ENCODE data around the gene ALG14.

Gene ALG14

GRCh38 chr1:94973309-94973922, 99.3 kb downstream of the ALG14 start:
- Histone ChIP-seq H3K9ac (ENCODE audit: low read depth, low read length) (no peak overlapping the region), H3K36me3 (ENCODE audit: control insufficient read depth, insufficient read depth, low read length) (no peaks in the 10 kb centered on the region), H3K9me3 (ENCODE audit: control insufficient read depth, insufficient read depth, low read length) (no peaks in the 10 kb centered on the region), H3K4me3 (ENCODE audit: low read depth, low read length) (no peak overlapping the region), H3K27me3 (ENCODE audit: control insufficient read depth, insufficient read depth, low read length) (no peaks in the 10 kb centered on the region), H3K4me1 (ENCODE audit: control insufficient read depth, insufficient read depth, low read length) (peaks cover 2% of the 10 kb centered on the region)

DNA sequence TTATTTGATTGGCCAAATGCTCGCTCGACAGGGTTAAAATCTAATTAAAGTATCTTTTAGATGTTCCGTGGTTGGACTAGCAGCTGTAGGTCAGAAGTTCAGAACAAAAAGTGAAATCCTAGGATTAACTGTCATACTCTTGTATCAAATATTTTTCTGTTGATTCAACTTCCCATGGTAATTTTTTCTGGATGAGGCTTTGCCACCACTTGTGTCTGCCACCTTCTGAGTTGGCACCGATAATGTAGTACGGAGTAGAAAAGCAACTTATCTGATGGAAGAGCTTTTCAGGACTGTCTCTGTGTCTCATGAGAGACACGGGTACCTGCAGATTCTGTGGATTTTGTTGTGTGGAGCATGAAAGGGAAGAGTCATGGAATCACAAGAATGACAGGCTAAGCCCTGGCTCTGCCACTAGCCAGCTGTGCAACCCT, 101.2 kb downstream of the ALG14 start:
- Histone ChIP-seq H3K4me3 (ENCODE audit: low read depth, low read length) (no peak overlapping the region), H3K36me3 (ENCODE audit: control insufficient read depth, insufficient read depth, low read length) (no peaks in the 10 kb centered on the region), H3K9ac (ENCODE audit: low read depth, low read length) (no peak overlapping the region), H3K27me3 (ENCODE audit: control insufficient read depth, insufficient read depth, low read length) (no peaks in the 10 kb centered on the region), H3K9me3 (ENCODE audit: control insufficient read depth, insufficient read depth, low read length) (no peaks in the 10 kb centered on the region), H3K4me1 (ENCODE audit: control insufficient read depth, insufficient read depth, low read length) (peaks cover 2% of the 10 kb centered on the region)

DNA sequence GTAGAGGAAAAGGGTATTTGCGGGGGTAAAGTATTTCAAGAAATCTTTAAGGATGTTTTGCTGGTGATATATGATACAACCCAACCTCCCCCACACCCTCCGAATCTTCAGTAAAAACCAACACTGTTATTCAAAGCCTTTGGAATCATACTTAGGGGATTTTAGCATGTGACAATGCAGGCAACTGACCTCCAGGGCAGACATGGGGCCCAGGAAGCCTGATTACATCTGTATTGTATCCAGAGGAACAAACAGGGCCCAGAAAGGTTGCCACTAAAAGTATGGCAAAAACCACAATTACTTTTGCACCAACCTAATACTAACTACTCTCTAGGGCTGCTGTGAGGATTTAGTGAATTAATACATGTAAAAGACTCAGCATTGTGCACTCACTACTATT, 102.0 kb downstream of the ALG14 start:
- Histone ChIP-seq H3K4me3 (ENCODE audit: low read depth, low read length) (no peak overlapping the region), H3K9ac (ENCODE audit: low read depth, low read length) (no peak overlapping the region), H3K27me3 (ENCODE audit: control insufficient read depth, insufficient read depth, low read length) (no peaks in the 10 kb centered on the region), H3K36me3 (ENCODE audit: control insufficient read depth, insufficient read depth, low read length) (no peaks in the 10 kb centered on the region), H3K9me3 (ENCODE audit: control insufficient read depth, insufficient read depth, low read length) (no peaks in the 10 kb centered on the region), H3K4me1 (ENCODE audit: control insufficient read depth, insufficient read depth, low read length) (peaks cover 2% of the 10 kb centered on the region)

- Histone ChIP-seq H3K4me3 (ENCODE audit: low read depth, low read length) (no peak overlapping the region), H3K36me3 (ENCODE audit: control insufficient read depth, insufficient read depth, low read length) (no peaks in the 10 kb centered on the region), H3K9ac (ENCODE audit: low read depth, low read length) (no peak overlapping the region), H3K9me3 (ENCODE audit: control insufficient read depth, insufficient read depth, low read length) (no peaks in the 10 kb centered on the region), H3K4me1 (ENCODE audit: control insufficient read depth, insufficient read depth, low read length) (peaks cover 2% of the 10 kb centered on the region), H3K27me3 (ENCODE audit: control insufficient read depth, insufficient read depth, low read length) (no peaks in the 10 kb centered on the region)
Observed at GRCh38 chr1:94969137-94969536, 103.6 kb downstream of the ALG14 start.

DNA sequence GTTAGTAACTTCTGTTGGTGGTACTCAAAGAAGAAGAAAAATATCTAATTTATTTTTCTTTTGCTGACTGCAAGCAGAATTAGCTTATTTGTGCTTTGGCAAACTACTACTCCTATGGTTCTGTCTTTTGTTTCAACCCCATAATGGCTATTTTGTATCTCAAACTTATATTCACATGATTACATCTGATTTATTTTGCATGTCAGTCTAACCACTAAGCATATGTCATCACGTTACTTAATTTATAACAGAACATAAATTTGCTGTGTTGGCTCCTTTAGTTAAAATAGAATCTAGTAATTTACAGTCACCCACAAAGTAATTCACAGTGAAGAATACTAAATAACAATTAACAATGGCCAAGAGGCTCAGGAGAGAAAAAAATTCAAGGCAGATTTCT, 106.7 kb downstream of the ALG14 start:
- Histone ChIP-seq H3K36me3 (ENCODE audit: control insufficient read depth, insufficient read depth, low read length) (no peaks in the 10 kb centered on the region), H3K4me1 (ENCODE audit: control insufficient read depth, insufficient read depth, low read length) (peaks cover 2% of the 10 kb centered on the region), H3K4me3 (ENCODE audit: low read depth, low read length) (no peak overlapping the region), H3K9me3 (ENCODE audit: control insufficient read depth, insufficient read depth, low read length) (no peaks in the 10 kb centered on the region), H3K27me3 (ENCODE audit: control insufficient read depth, insufficient read depth, low read length) (no peaks in the 10 kb centered on the region), H3K9ac (ENCODE audit: low read depth, low read length) (no peak overlapping the region)

DNA sequence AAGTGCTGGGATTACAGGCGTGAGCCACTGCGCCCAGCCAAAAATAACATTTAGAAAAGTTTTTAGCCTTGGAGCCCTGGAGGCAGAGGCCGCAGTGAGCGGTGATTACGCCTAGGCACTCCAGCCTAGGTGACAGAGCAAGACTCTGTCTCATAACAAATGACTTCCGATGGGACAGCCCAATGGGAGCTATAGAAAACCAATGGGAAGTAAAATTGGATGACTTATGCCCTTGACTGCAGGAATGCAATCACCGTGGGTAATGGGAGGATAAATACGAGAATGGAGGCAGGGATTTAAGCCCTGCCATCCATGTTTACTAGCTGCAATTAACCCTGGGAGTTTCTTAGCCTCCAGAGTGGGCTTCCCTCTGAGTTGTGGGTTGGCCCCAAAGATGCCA, 108.9 kb downstream of the ALG14 start:
- H3K4me1 ChIP-seq (ENCODE audit: control insufficient read depth, insufficient read depth, low read length), result no peaks in the 10 kb centered on the region
- H3K27me3 ChIP-seq (ENCODE audit: control insufficient read depth, insufficient read depth, low read length), result no peaks in the 10 kb centered on the region
- no peak overlapping the region for H3K4me3 ChIP-seq (ENCODE audit: low read depth, low read length)
- no peaks in the 10 kb centered on the region for H3K9me3 ChIP-seq (ENCODE audit: control insufficient read depth, insufficient read depth, low read length)
- H3K36me3 ChIP-seq (ENCODE audit: control insufficient read depth, insufficient read depth, low read length), result no peaks in the 10 kb centered on the region
- H3K9ac ChIP-seq (ENCODE audit: low read depth, low read length), result no peak overlapping the region

DNA sequence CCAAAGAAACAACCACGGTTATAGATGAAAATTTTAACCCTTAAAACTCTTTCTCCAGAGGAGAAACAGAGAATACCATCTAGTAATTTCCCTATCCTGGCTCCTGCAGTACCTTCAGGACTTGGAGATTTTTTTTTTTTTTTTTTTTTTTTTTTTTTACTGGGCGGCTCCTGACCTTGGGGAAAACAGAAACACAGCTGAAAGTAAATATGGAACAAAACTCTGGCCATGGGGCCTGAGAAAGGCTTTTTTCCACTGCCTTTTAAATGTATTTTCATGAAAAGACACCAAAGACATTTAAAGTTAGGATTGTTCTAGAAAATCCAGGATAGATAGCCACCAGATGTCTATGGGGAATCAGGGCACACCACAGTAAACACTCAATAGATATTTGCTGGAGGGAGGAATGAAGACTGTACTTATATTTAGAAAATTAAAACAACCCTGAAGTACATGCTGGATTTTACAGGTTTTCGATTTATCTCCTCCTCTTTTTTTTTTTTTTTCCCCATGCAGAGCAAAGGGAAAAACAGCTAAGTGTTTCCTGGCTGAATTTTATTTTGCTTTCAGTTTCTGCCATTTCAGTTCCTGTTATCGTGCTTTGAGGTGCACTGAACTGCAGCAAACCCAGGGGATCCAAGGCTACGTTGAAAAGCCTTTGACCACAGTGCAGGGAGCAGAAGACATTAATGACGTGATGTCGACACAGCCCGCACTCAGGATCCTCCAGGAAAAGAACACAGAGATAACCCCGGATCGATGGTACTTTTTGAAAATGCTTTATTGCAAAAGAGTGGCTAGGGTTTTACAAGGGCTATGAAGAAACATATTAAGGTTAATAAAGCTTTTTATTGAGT, 110.1 kb downstream of the ALG14 start:
- Histone ChIP-seq H3K9ac (ENCODE audit: low read depth, low read length) (no peak overlapping the region), H3K36me3 (ENCODE audit: control insufficient read depth, insufficient read depth, low read length) (no peaks in the 10 kb centered on the region), H3K27me3 (ENCODE audit: control insufficient read depth, insufficient read depth, low read length) (no peaks in the 10 kb centered on the region), H3K4me3 (ENCODE audit: low read depth, low read length) (no peak overlapping the region), H3K9me3 (ENCODE audit: control insufficient read depth, insufficient read depth, low read length) (no peaks in the 10 kb centered on the region), H3K4me1 (ENCODE audit: control insufficient read depth, insufficient read depth, low read length) (no peaks in the 10 kb centered on the region)

DNA sequence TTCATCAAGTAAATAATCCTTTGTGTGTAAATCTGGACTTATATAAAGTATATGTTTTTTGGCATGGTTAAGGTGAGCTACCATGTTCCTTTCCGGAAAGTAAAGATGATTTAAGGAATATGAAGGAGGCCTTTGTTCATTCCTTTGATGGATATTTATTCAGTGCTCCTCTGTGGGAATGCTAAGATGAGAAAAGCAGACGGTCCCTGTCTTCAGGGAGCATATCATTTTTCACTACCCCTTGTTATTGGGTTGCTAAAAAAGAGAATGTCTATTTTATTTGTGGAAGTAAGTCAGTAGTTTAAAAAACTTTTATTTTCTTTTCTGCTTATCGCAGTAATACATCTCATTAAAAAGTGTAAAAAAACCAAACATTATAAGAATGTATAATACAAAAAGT, 110.8 kb downstream of the ALG14 start:
- no peaks in the 10 kb centered on the region for H3K27me3 ChIP-seq (ENCODE audit: control insufficient read depth, insufficient read depth, low read length)
- H3K36me3 ChIP-seq (ENCODE audit: control insufficient read depth, insufficient read depth, low read length), result no peaks in the 10 kb centered on the region
- H3K9me3 ChIP-seq (ENCODE audit: control insufficient read depth, insufficient read depth, low read length), result no peaks in the 10 kb centered on the region
- no peaks in the 10 kb centered on the region for H3K4me1 ChIP-seq (ENCODE audit: control insufficient read depth, insufficient read depth, low read length)
- no peak overlapping the region for H3K9ac ChIP-seq (ENCODE audit: low read depth, low read length)
- H3K4me3 ChIP-seq (ENCODE audit: low read depth, low read length), result no peak overlapping the region

GRCh38 chr1:94961582-94961981, 111.2 kb downstream of the ALG14 start:
- Histone ChIP-seq H3K36me3 (ENCODE audit: control insufficient read depth, insufficient read depth, low read length) (no peaks in the 10 kb centered on the region), H3K9me3 (ENCODE audit: control insufficient read depth, insufficient read depth, low read length) (no peaks in the 10 kb centered on the region), H3K4me1 (ENCODE audit: control insufficient read depth, insufficient read depth, low read length) (no peaks in the 10 kb centered on the region), H3K27me3 (ENCODE audit: control insufficient read depth, insufficient read depth, low read length) (no peaks in the 10 kb centered on the region), H3K9ac (ENCODE audit: low read depth, low read length) (no peak overlapping the region), H3K4me3 (ENCODE audit: low read depth, low read length) (no peak overlapping the region)

DNA sequence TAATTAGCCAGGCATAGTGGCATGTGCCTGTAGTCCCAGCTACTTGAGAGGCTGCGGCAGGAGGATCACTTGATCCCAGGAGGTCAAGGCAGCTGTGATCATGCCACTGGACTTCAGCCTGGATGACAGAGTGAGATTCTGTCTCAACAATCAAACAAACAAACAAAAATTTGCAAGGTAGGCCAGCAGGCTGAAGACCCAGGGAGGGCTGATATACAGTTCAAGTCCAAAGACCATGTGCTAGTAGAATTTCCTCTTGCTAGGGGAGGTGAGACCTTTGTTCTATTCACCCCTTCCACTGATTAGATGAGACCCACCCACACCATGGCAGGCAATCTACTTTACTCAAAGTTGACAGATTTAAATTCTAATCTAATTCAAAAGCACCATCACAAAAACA, 114.7 kb downstream of the ALG14 start:
- Histone ChIP-seq H3K36me3 (ENCODE audit: control insufficient read depth, insufficient read depth, low read length) (no peaks in the 10 kb centered on the region), H3K9ac (ENCODE audit: low read depth, low read length) (no peak overlapping the region), H3K4me1 (ENCODE audit: control insufficient read depth, insufficient read depth, low read length) (peaks cover 8% of the 10 kb centered on the region)

GRCh38 chr1:94955767-94956632, 116.8 kb downstream of the ALG14 start:
- Histone ChIP-seq H3K4me3 (ENCODE audit: low read depth, low read length) (no peak overlapping the region), H3K9ac (ENCODE audit: low read depth, low read length) (no peak overlapping the region), H3K4me1 (ENCODE audit: control insufficient read depth, insufficient read depth, low read length) (peaks cover 8% of the 10 kb centered on the region), H3K36me3 (ENCODE audit: control insufficient read depth, insufficient read depth, low read length) (no peaks in the 10 kb centered on the region), H3K27me3 (ENCODE audit: control insufficient read depth, insufficient read depth, low read length) (no peaks in the 10 kb centered on the region), H3K9me3 (ENCODE audit: control insufficient read depth, insufficient read depth, low read length) (no peaks in the 10 kb centered on the region)

More for the DNA sequence above, 114.7 kb downstream of the ALG14 start:
- H3K27me3 ChIP-seq (ENCODE audit: control insufficient read depth, insufficient read depth, low read length), result no peaks in the 10 kb centered on the region
- H3K9me3 ChIP-seq (ENCODE audit: control insufficient read depth, insufficient read depth, low read length), result no peaks in the 10 kb centered on the region
- H3K4me3 ChIP-seq (ENCODE audit: low read depth, low read length), result no peak overlapping the region
